ENCODE data around the gene PRKAR1B.

Gene PRKAR1B

DNA sequence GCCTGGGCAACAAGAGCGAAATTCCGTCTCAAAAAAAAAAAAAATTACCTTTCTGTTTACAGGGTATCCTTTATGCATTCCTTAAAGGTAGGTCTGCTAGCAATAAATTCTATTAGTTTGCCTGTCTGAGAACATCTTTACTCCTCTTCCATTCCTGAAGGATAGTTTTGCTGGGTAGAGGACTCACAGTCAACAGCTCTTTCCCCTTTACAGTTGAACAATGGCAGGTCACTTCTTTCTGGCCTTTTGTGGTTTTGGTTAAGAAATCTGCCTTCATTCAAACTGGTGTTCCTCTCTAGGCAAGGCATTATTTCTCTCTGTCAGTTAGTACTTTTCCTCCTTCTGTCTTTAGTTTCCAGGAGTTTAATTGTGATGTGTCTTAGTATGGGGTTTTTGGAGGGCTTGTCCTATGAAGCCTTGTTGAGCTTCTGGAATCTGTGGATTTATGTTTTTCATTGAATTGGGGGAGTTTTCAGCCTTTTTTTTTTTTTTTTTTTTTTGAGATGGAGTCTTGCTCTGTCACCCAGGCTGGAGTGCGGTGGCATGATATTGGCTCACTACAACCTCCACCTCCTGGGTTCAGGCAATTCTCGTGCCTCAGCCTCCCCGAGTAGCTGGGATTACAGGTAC is 5.3 kb downstream of the PRKAR1B start:
- DNase-seq = no peak

DNA sequence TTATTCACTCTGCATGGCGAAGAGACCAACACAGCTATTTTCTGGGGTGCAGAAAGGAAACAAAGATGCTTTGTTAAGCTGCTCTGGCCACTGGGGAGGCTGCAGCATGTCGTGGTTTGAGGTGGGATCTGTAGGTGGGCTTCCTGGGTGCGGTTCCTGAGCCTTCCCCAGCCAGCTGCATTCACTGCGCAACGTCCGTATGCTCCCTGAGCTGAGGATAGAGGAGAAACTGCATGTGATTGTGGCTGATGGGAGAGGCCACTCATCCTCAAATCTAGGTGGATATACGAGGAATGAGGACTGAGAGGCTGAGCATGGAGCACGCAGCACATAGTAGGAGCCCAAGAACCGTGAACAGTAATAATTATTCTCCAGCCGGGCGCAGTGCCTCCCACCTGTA is 10.4 kb downstream of the PRKAR1B start:
- DNase-seq = no peak

GRCh38 chr7:716222-716621 is 10.9 kb downstream of the PRKAR1B start:
- no peak for DNase-seq

DNA sequence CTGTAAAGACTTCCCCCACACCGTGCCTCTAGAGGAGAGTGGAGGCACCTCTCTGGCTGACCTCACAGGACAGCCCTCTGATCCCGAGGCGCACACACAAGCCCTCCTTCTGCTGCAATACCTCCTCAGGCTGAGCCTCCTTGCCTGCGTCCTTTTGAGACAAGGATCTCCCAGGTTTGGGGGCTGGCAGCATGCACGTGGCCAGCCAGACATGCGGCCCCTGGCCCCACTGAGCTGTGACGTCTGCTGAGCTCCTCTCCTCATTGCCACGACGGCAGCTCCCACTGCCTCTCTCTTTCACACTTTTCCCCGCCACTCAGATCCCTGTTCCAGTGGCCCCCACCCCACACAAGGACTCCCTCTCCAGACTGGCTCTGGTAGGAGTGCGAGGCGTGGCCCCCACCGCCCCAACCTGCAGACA is 12.8 kb downstream of the PRKAR1B start:
- no peak for DNase-seq

- DNase-seq = no peak
Observed at GRCh38 chr7:713488-714230, 13.4 kb downstream of the PRKAR1B start.

- DNase-seq = no peak
Observed at GRCh38 chr7:713139-713457, 14.0 kb downstream of the PRKAR1B start.

GRCh38 chr7:712381-713138 is 14.5 kb downstream of the PRKAR1B start:
- no peak for DNase-seq

GRCh38 chr7:711922-712380 is 15.1 kb downstream of the PRKAR1B start:
- no peak for DNase-seq

- DNase-seq = no peak
Observed at GRCh38 chr7:711093-711921, 15.8 kb downstream of the PRKAR1B start.

- no peak for DNase-seq
Observed at GRCh38 chr7:710161-710560, 16.9 kb downstream of the PRKAR1B start.

GRCh38 chr7:707296-708000 is 19.6 kb downstream of the PRKAR1B start:
- no peak for DNase-seq

GRCh38 chr7:706721-707120 is 20.4 kb downstream of the PRKAR1B start:
- no peak for DNase-seq

- no peak for DNase-seq
Observed at GRCh38 chr7:703049-703448, 24.0 kb downstream of the PRKAR1B start.

- DNase-seq = no peak
Observed at GRCh38 chr7:701086-701671, 25.9 kb downstream of the PRKAR1B start.

DNA sequence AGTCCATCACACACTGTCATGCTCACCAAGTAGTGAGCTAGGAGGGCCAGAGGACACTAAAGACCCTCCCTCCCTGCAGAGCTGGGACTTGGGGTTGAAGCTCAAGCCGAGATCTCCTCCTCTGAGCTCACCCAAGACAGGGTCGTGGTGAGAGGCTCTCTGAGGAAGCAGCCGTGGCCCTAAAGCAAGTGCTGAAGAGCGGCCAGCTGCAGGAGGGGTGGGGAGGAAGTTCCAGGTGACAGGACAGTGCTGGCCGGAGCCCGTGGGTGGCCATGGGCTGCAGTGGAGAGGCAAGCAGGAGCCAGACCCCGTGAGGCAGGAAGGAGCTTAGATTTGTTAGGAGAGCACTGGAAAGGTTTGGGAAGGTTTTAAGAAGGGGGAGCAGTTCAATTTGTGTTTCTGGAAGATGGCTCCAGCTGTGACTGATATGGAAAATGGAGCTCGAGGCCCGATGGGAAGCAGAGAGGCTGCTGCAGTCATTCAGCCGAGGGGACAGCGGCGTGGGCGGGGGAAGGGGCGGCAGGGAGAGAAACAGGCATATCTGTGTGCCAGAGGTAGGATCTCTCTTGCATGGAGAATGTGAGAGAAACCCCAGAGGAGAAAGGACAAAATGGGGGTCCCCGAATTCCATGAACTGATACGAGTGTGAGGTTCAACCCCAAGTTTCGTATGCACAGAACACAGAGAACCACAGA is 27.5 kb downstream of the PRKAR1B start:
- DNase-seq = no peak

GRCh38 chr7:698515-699475 is 28.3 kb downstream of the PRKAR1B start:
- DNase-seq = no peak

DNA sequence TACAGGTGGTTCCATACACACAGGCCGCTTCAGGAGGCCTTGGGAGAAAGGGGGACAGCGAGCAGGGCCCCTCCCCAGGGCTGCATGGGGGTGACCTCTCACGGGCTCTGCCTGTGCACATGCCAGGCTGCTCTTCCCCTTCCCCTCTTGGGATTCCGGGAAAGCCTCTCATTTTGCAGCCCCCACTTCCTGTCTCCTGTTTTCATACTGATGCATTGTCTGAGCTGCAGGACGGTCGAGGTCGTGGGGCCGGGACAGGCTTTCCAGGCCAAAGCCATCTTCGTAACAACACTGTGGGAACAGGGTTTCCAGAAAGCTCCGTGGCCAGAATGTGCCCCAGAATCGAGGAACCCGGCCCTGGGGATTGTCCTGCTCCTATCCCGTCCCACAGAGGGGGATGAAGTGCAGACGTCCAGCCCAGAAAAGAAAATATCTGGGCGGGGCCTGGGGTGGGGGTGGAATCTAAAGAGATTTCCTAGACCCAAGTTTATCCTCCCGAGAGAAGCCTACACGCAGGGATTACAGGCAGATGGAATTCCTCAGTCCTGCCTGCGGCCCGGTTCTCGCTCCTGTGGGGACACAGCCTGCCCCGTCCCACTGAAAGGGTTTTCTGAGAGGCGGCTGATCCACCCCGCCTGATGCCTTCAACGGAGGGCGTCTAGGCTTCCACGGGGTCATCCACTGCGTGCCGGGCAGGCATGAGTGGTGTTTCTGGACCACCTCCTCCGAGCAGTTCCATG is 30.1 kb downstream of the PRKAR1B start:
- DNase-seq = no peak

DNA sequence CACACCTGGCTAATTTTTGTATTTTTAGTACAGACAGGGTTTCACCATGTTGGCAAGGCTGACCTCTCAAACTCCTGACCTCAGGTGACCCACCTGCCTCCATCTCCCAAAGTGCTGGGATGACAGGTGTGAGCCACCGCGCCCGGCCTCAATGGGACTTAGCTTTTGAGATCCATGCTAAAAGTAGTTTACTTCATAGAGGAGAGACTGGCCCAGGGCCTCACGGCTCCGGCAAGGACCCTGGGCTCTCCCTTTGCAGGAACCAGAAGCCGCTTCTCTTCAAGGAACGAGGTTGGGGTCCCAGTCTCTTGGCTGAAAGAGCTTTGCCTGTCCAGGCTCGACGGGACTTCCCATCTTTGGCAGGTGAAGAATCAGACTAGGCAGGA is 30.7 kb downstream of the PRKAR1B start:
- DNase-seq = no peak

GRCh38 chr7:693280-693679 is 33.8 kb downstream of the PRKAR1B start:
- DNase-seq = no peak

Data from NCI-H446 treated with DMSO at 0.1 percent for 48 hours (cell line).